Left ventricle myocardium superior (tissue), 1 donor: ENCODE data around the gene LILRB3. TPM values are rescaled to one million over a fixed set of nuclear protein-coding genes. Genes with fewer than 3 reads are reported as not detected.
"Not testable (repeated sequence)": the region's sequence is repeated elsewhere in the genome, so short reads cannot be mapped to it uniquely, and the experiment has no call there.

Source experiments
- ATAC-seq: fragments of 200-7000 bp; cut with Tn5 transposase; one replicate; pipeline ENCODE4 v1.9.1; 2020; ENCODE audit warnings: mild to moderate bottlenecking, moderate library complexity
- DNase-seq: peaks from one replicate; pipeline ENCODE4 v3.0.0-alpha.2; 2020
- intact Hi-C: fragments of 100-400 bp; cut with micrococcal nuclease; formaldehyde crosslinking; loops from one replicate; pipeline ENCODE4 v1.11.0; 2022
- total RNA-seq: library from RNA; stranded (reverse); fragmentation: NEBNext Ultra II Directional; extraction: Animal tissue kit (Norgen Biotek cat#: 25700); gene quantifications from one replicate; pipeline ENCODE4 v1.2.1, GENCODE V29; 2021
- donor health status: DM: no; HTN: yes; CAD: no; lungs with severe emphysema.

Gene LILRB3
- total RNA-seq, 1 donor from 2014 or later: 4.3 TPM

DNA sequence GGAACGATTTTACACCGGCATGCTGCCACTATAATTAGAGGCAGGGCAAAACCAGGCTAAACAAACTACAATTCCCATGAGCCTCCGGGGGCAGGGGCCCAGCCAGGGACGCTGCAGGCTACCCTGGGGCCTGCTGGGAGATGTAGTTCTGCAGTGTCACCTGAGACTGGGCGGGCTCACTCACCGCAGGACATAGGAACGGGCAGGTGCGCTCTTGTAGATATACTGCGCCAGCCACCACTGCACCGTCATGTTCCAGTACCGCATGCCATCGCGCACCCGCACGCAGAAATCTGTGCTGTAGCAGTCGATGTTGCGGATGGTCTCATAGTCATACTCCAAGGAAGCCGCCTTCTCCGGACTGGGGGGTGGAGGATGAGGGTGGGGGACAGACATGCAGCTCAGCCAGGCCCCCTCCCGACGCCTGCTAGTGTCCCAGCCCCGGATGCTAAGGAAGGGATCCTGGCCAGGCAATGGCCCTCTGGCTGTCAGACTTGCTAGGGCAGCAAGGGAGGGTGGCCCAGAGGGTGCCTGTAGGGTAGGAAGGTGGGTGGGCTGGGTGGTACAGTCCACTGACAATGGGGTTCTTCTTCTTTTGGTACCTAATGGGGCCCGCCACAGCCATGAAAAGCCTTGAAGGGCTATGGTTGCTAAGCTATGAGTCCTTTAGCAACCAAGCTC lies 44.1 kb downstream of the LILRB3 start:
- ATAC-seq (peak; percentile 83), DNase-seq (peak; percentile 56)
- intact Hi-C loops: loop anchor here (10.0 kb wide), 1 partner anchor 56 kb away; no protein-coding TSS in a partner anchor

DNA sequence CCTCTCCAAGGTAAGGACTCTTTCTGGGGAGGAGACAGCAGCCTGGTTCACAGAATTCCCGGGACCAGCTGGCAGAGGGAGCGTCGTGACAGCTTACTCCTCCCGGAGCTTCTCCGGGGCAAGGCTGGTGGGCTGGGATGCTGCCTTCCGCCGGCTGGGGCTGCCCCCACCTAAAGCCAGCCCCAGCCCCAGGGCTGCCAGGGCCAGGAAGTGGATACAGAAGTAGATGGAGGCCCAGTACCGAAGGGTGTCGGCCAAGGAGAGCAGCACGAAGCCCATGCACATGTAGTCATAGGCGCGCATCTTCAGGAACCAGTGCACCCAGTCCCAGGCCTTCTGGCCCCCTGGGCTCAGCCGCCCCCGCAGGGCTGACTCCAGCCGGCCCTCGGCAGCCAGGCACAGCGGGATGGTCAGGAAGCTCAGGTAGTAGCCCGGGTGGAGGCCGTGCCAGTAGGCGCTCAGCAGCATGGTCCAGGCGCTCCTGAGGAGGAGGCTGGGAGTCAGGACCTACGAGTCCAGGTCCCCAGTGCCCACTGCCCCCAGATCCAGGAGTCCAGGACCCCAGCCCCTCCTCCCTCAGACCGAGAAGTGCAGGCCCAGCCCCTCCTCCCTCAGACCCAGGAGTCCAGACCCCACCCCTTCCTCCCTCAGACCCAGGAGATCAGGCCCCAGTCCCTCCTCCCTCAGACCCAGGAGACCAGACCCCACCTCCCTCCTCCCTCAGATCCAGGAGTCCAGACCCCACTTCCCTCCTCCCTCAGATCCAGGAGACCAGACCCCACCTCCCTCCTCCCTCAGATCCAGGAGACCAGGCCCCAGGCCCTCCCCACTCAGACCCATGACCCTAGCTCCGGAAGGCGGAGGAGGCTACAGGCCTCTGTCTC lies 48.6 kb downstream of the LILRB3 start:
- DNase-seq (no peak), ATAC-seq (no peak)
- intact Hi-C loops: loop anchor here (10.0 kb wide), 1 partner anchor 61 kb away; no protein-coding TSS in a partner anchor

DNA sequence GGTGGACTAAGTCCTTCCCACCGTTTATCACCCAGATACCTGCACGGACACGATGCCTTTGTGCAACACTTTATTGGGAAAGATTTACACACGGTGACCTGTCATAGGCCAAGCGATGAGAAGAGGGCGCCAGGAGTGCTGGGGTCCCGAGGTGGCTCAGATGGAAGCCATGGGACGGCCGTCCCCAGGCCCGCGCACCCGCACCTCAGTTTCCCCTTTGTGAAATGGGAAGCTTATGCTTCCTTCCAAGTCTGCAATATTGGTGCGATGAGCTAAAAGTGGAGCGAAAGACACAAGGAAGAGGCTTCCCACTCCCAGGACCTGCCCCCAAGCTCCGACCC lies 49.5 kb downstream of the LILRB3 start:
- no peak for DNase-seq
- no peak for ATAC-seq
- intact Hi-C loops: loop anchor here (10.0 kb wide), 1 partner anchor 61 kb away; no protein-coding TSS in a partner anchor

DNA sequence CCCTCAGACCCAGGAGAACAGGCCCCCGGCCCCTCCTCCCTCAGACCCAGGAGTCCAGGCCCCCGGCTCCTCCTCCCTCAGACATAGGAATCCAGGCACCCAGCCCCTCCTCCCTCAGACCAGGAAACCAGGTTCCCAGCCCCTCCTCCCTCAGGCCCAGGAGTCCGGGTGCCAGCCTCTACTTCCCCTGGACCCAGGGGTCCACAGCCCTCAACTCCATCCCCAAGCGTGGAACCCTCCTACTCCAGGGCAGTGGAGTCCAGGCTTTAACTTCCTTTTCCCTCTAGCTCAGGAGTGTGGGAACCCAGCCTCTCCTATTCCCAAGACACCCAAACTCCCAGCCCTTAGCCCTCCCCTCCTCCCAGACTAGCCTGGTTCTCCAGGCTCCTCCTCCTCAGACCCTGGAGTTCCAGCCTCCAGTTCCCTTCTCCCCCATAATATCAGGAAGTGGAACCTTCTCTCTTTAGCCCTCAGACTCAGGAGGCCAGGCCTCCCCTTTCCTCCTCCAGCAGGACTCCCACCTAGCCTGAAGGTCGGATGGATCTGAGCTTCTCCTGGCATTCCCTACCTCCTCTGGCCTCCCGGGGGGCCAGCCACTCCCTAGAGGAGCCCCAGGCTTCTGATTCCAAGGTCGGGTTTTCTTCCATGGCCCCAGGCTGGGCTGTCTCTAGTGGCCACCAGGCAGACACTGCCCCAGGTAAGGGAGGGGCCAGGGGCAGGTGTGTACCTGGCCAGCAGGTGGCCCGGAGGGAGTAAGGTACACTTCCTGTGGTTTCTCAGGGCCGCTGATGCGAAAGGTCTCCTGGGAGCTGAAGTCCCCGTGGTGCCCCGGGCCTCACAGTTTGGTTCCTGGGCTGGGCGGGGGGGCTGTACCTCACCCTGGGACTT lies 50.1 kb downstream of the LILRB3 start, which contains the start of gene TMC4:
Gene TMC4 (minus strand): TSS at position 690 of the 888 bp plus-strand sequence. CDS start 43 bp downstream, at position 647.
- ATAC-seq (peak; percentile 67), DNase-seq (no peak)
- intact Hi-C loops: loop anchor here (10.0 kb wide), 1 partner anchor 62 kb away; no protein-coding TSS in a partner anchor

DNA sequence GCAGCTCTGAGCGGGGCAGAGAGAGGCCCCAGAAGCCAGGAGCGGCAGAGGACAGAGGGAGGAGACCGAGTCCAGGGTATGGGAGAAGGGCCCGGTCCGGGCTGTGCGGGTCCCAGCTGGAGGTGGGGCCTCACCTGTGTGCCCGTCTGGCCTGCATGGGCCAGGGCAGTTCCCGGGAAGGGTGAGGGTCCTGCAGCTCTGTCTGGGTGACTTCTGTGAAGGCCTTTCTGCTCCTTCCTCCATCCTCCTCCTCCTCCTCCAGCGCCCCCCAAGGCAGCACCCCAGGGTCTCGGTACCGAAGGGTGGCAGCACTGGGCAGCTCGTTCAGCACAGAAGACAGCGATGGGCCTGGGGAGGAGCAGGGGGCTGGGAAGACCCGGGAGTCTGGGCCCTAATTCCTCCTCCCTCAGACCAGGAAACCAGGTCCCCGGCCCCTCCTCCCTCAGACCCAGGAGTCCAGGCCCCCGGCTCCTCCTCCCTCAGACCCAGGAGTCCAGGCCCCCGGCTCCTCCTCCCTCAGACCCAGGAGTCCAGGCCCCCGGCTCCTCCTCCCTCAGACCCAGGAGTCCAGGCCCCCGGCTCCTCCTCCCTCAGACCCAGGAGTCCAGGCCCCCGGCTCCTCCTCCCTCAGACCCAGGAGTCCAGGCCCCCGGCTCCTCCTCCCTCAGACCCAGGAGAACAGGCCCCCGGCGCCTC lies 50.9 kb downstream of the LILRB3 start:
- intact Hi-C loops: loop anchor here (10.0 kb wide), 1 partner anchor 63 kb away; no protein-coding TSS in a partner anchor
- ATAC-seq, DNase-seq: not testable (repeated sequence)

DNA sequence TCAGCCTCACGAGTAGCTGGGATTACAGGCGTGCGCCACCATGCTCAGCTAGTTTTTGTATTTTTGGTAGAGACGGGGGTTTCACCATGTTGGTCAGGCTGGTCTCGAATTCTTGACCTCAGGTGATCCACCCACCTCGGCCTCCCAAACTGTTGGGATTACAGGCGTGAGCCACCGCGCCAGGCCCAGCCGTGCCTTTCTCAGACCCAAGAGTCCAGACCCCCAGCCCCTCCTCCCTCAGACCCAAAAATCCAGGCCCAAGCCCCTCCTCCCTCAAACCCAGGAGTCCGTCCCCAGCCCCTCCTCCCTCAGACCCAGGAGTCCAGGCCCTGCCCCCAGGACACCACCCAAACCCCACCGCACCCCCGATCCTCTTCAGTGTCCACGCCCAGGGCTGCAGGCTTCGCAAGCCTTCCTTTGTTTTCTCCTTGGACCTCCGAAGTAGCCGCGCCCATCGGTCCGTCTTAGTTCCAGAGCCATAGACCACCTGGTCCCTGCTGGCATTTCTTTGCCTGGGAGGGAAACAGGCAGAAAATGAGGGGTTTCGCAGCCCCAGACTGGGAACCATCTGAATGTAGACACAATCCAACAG lies 53.6 kb downstream of the LILRB3 start:
- ATAC-seq: no peak
- no peak for DNase-seq
- intact Hi-C loops: no loop called here

DNA sequence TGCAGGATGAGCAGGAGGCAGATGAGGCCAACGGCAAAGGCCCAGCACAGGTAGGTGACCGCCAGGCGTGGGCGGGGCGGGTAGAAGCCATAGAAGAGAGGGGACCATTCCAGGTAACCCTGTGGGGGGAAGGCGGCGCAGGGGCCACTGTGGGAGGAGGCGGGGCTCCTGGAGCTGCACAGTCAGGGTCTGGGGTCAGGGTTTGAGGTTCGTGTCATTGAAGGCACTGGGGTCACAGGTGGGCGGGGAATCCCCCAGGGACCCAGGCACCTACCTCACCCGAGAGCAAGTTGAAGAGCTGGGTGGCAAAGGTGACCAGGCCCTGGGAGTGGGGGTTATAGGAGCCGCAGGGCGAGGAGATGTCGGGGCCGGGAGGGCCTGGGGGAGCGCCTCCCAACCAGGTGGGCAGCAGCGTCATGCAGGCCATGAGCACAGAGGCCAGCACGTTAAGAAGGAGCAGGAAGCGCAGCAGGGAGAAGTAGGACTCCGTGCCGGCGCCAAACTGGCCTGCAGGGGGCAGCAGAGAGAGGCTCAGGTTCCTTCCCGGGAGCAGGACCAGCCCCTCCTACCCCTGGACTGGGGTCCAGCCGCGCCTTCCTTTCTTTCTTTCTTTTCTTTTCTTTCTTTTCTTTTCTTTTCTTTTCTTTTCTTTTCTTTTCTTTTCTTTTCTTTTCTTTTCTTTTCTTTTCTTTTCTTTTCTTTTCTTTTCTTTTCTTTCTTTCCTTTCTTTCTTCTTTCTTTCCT lies 54.5 kb downstream of the LILRB3 start:
- intact Hi-C loops: no loop called here
- peak; percentile 90 for ATAC-seq
- peak; percentile 96 for DNase-seq

Other genes with a start within 250 kb of the LILRB3 start
- gene CACNG6, start 231.4 kb downstream of the LILRB3 start, total RNA-seq: not detected
- not detected for gene VSTM1, start 159.1 kb downstream of the LILRB3 start, total RNA-seq
- not detected for gene TARM1, start 141.6 kb downstream of the LILRB3 start, total RNA-seq
- gene OSCAR, start 122.2 kb downstream of the LILRB3 start, total RNA-seq: 1.1 TPM
- gene NDUFA3, start 120.2 kb downstream of the LILRB3 start, total RNA-seq: 589 TPM
- 14.3 TPM for gene TFPT, start 107.3 kb downstream of the LILRB3 start, total RNA-seq
- gene PRPF31, start 107.3 kb downstream of the LILRB3 start, total RNA-seq: 43.2 TPM
- gene CNOT3, start 85.2 kb downstream of the LILRB3 start, total RNA-seq: 23.2 TPM
- 5.9 TPM for gene LENG1, start 63.3 kb downstream of the LILRB3 start, total RNA-seq
- 1.7 TPM for gene TMC4, start 49.8 kb downstream of the LILRB3 start, total RNA-seq
- 14.8 TPM for gene MBOAT7, start 33.4 kb downstream of the LILRB3 start, total RNA-seq
- 18.5 TPM for gene TSEN34, start 31.7 kb downstream of the LILRB3 start, total RNA-seq
- gene RPS9, start 22.1 kb downstream of the LILRB3 start, total RNA-seq: 601 TPM
- gene LILRA6, start 19.8 kb upstream of the LILRB3 start, total RNA-seq: 2.3 TPM
- 5.5 TPM for gene LILRB5, start 34.3 kb upstream of the LILRB3 start, total RNA-seq
- 2.7 TPM for gene LILRB2, start 58.1 kb upstream of the LILRB3 start, total RNA-seq
- 1.2 TPM for gene LILRA5, start 90.2 kb upstream of the LILRB3 start, total RNA-seq
- not detected for gene LILRA4, start 116.2 kb upstream of the LILRB3 start, total RNA-seq
- gene LAIR1, start 141.9 kb upstream of the LILRB3 start, total RNA-seq: 5.9 TPM
- 1.6 TPM for gene TTYH1, start 192.5 kb upstream of the LILRB3 start, total RNA-seq
- gene LENG8, start 226.2 kb upstream of the LILRB3 start, total RNA-seq: 69.1 TPM
- gene LENG9, start 240.8 kb upstream of the LILRB3 start, total RNA-seq: 1.4 TPM